Smooth muscle cell (in vitro differentiated cells): ENCODE measurements around the gene LASP1NB.

ENCODE experiments used
- DNase-seq: peaks from one replicate; lab custom pipeline; 2025; ENCODE audit not compliant: unreplicated experiment; lab: John Stamatoyannopoulos, UW
- H2AFZ ChIP-seq: fragments of 200-600 bp; sonication (generic); 2 replicates; pipeline ENCODE4 v1.6.0; 2016; ENCODE audit warnings: antibody characterized with exemption, low read depth, mild to moderate bottlenecking
- H3F3A ChIP-seq: fragments of 200-600 bp; sonication (generic); 2 replicates; pipeline ENCODE4 v1.6.0; 2017; ENCODE audit warnings: antibody characterized with exemption, low read depth
- H3K27ac ChIP-seq: fragments of 200-600 bp; sonication (generic); 2 replicates; pipeline ENCODE4 v1.5.1; 2016; ENCODE audit warnings: low read depth, mild to moderate bottlenecking
- H3K27me3 ChIP-seq: fragments of 200-600 bp; sonication (generic); 2 replicates; pipeline ENCODE4 v1.6.1; 2016; ENCODE audit warnings: low read depth, mild to moderate bottlenecking
- H3K36me3 ChIP-seq: fragments of 200-600 bp; sonication (generic); 2 replicates; pipeline ENCODE4 v1.5.1; 2016; ENCODE audit warnings: low read depth
- H3K4me1 ChIP-seq: fragments of 200-600 bp; sonication (generic); 2 replicates; pipeline ENCODE4 v1.5.1; 2016; ENCODE audit warnings: low read depth
- H3K4me2 ChIP-seq: fragments of 200-600 bp; sonication (generic); 2 replicates; pipeline ENCODE4 v1.6.0; 2016; ENCODE audit warnings: mild to moderate bottlenecking
- H3K4me3 ChIP-seq: fragments of 200-600 bp; sonication (generic); 2 replicates; pipeline ENCODE4 v1.5.1; 2016; ENCODE audit warnings: mild to moderate bottlenecking
- H3K79me2 ChIP-seq: fragments of 200-600 bp; sonication (generic); 2 replicates; pipeline ENCODE4 v1.6.0; 2016; ENCODE audit warnings: low read depth, mild to moderate bottlenecking
- H3K9ac ChIP-seq: fragments of 200-600 bp; sonication (generic); 2 replicates; pipeline ENCODE4 v1.6.0; 2016; ENCODE audit warnings: low read depth
- H3K9me3 ChIP-seq: fragments of 200-600 bp; sonication (generic); replicated peaks from 2 replicates; pipeline ENCODE4 v1.5.1; 2016; ENCODE audit warnings: low read depth
- H4K20me1 ChIP-seq: fragments of 200-600 bp; sonication (generic); 2 replicates; pipeline ENCODE4 v1.6.0; 2016; ENCODE audit warnings: low read depth
- CTCF ChIP-seq: fragments of 200-600 bp; sonication (generic); IDR thresholded peaks from 2 replicates; pipeline ENCODE4 v1.5.1; 2017; ENCODE audit warnings: borderline replicate concordance, mild to moderate bottlenecking, antibody characterized with exemption; ENCODE audit not compliant: insufficient read depth, poor library complexity, severe bottlenecking
- WGBS: methylation state at CpG from one replicate; pipeline ENCODE4 v1.1.7; 2016; ENCODE audit warnings: low lambda C conversion rate; 5-methylcytosine and 5-hydroxymethylcytosine counted together

The LASP1NB gene

GRCh38 chr17:38906460-38907228, 18.8 kb upstream of the LASP1NB start:
- Histone ChIP-seq H3K27ac (no peak overlapping the region), H3K4me2 (no peak overlapping the region), H3K9ac (no peak overlapping the region), H3F3A (no peaks in the 10 kb centered on the region), H4K20me1 (peaks cover 99% of the 10 kb centered on the region), H3K36me3 (peaks cover 8% of the 10 kb centered on the region), H3K27me3 (no peaks in the 10 kb centered on the region), H3K9me3 (no peaks in the 10 kb centered on the region), H3K4me1 (no peaks in the 10 kb centered on the region), H3K4me3 (no peak overlapping the region), H3K79me2 (peaks cover 88% of the 10 kb centered on the region), H2AFZ (no peak overlapping the region)
- no peak for DNase-seq
- WGBS = 84% methylated on average over 7 of the region's 7 CpGs
- TF ChIP-seq CTCF = no peak

- H3K79me2 ChIP-seq = peaks cover 79% of the 10 kb centered on the region
- H4K20me1 ChIP-seq = peaks cover 99% of the 10 kb centered on the region
- no peak overlapping the region for H3K4me2 ChIP-seq
- H3K9me3 ChIP-seq = no peaks in the 10 kb centered on the region
- DNase-seq = no peak
- 84% methylated on average over 15 of the region's 15 CpGs for WGBS
- no peak overlapping the region for H2AFZ ChIP-seq
- H3K27me3 ChIP-seq = no peaks in the 10 kb centered on the region
- H3K27ac ChIP-seq = no peak overlapping the region
- no peak for TF ChIP-seq CTCF
- H3K4me1 ChIP-seq = no peaks in the 10 kb centered on the region
- no peaks in the 10 kb centered on the region for H3F3A ChIP-seq
- no peak overlapping the region for H3K9ac ChIP-seq
- H3K4me3 ChIP-seq = no peak overlapping the region
- peaks cover 8% of the 10 kb centered on the region for H3K36me3 ChIP-seq
Observed at GRCh38 chr17:38907930-38908675, 17.3 kb upstream of the LASP1NB start.

- Histone ChIP-seq H3K4me1 (no peaks in the 10 kb centered on the region), H3K9me3 (no peaks in the 10 kb centered on the region), H3K36me3 (peaks cover 3% of the 10 kb centered on the region), H3K79me2 (peaks cover 73% of the 10 kb centered on the region), H3K27ac (no peak overlapping the region), H4K20me1 (peaks cover 99% of the 10 kb centered on the region), H3K9ac (no peak overlapping the region), H3K4me2 (no peak overlapping the region), H3F3A (no peaks in the 10 kb centered on the region), H2AFZ (no peak overlapping the region), H3K27me3 (no peaks in the 10 kb centered on the region), H3K4me3 (no peak overlapping the region)
- TF ChIP-seq CTCF = no peak
- DNase-seq = no peak
- 67% methylated on average over 8 of the region's 8 CpGs for WGBS
Observed at GRCh38 chr17:38908676-38909181, 16.7 kb upstream of the LASP1NB start.
